HEK293 (cell line): Measurements from ENCODE around the gene ZC2HC1C.

Source experiments
- CTCF ChIA-PET: fragments of 350-600 bp; formaldehyde crosslinking; extraction: SDS; loops from one replicate; lab custom pipeline; 2021; ENCODE audit warnings: antibody characterized with exemption; lab: Yijun Ruan, JAX
- POLR2A ChIA-PET: fragments of 300-600 bp; formaldehyde crosslinking; extraction: SDS; loops from one replicate; lab custom pipeline; 2020; ENCODE audit warnings: antibody characterized with exemption, inconsistent platforms; lab: Yijun Ruan, JAX
- H3K27ac ChIP-seq: fragments of 200-500 bp; sonication (Bioruptor generic); 2 replicates; pipeline ENCODE4 v1.5.1; 2014; ENCODE audit warnings: low read depth, low read length, control low read depth, inconsistent platforms; ENCODE audit errors: extremely low read depth
- H3K36me3 ChIP-seq, 2 experiments: fragments of 200-500 bp in 1 of 2; sonication (Bioruptor generic) in 1 of 2; 1 replicate in 1 of 2; 2 replicates in 1 of 2; pipeline ENCODE4 v1.5.1; 2014 to 2017; ENCODE audit warnings: inconsistent platforms in 2 of 2, low read length in 2 of 2; ENCODE audit not compliant: control insufficient read depth in 2 of 2, insufficient read depth in 1 of 2
- H3K4me1 ChIP-seq: fragments of 200-500 bp; sonication (Bioruptor generic); 2 replicates; pipeline ENCODE4 v1.5.1; 2014; ENCODE audit warnings: mild to moderate bottlenecking, low read length, inconsistent platforms; ENCODE audit not compliant: control insufficient read depth, insufficient read depth
- H3K4me3 ChIP-seq: 2 replicates; pipeline ENCODE4 v1.5.1; 2011; ENCODE audit warnings: low read depth, mild to moderate bottlenecking, control low read depth, low read length, moderate library complexity
- H3K9me3 ChIP-seq: fragments of 200-500 bp; sonication (Bioruptor generic); 2 replicates; pipeline ENCODE4 v1.5.1; 2014; ENCODE audit warnings: low read depth, low read length, inconsistent platforms; ENCODE audit not compliant: control insufficient read depth, insufficient read depth
- ATF2 ChIP-seq: fragments of 450-650 bp; formaldehyde crosslinking; IDR thresholded peaks from 2 replicates; pipeline ENCODE4 v1.5.1; 2016; ENCODE audit warnings: missing biosample characterization, missing genetic modification characterization, low read depth
- GLIS1 ChIP-seq: fragments of 450-650 bp; formaldehyde crosslinking; IDR thresholded peaks from 2 replicates; pipeline ENCODE4 v1.5.1; 2016; ENCODE audit warnings: missing biosample characterization, missing genetic modification characterization
- KLF8 ChIP-seq: fragments of 450-650 bp; formaldehyde crosslinking; IDR thresholded peaks from 2 replicates; pipeline ENCODE4 v1.5.1; 2016; ENCODE audit warnings: missing biosample characterization, missing genetic modification characterization
- OSR2 ChIP-seq: fragments of 450-650 bp; formaldehyde crosslinking; IDR thresholded peaks from 2 replicates; pipeline ENCODE4 v1.5.1; 2016; ENCODE audit warnings: missing biosample characterization, missing genetic modification characterization
- REST ChIP-seq: fragments of 450-650 bp; formaldehyde crosslinking; IDR thresholded peaks from 2 replicates; pipeline ENCODE4 v1.5.1; 2016; ENCODE audit warnings: missing biosample characterization, missing genetic modification characterization
- ZBTB6 ChIP-seq: fragments of 450-650 bp; formaldehyde crosslinking; IDR thresholded peaks from 2 replicates; pipeline ENCODE4 v1.5.1; 2017; ENCODE audit warnings: missing biosample characterization, missing genetic modification characterization
- ZFP37 ChIP-seq: fragments of 450-650 bp; formaldehyde crosslinking; IDR thresholded peaks from 2 replicates; pipeline ENCODE4 v1.5.1; 2016; ENCODE audit warnings: missing biosample characterization, missing genetic modification characterization
- ZFP41 ChIP-seq: fragments of 450-650 bp; formaldehyde crosslinking; IDR thresholded peaks from 2 replicates; pipeline ENCODE4 v1.5.1; 2016; ENCODE audit warnings: missing biosample characterization, missing genetic modification characterization, borderline replicate concordance
- ZNF138 ChIP-seq: fragments of 450-650 bp; formaldehyde crosslinking; IDR thresholded peaks from 2 replicates; pipeline ENCODE4 v1.5.1; 2016; ENCODE audit warnings: missing biosample characterization, missing genetic modification characterization, borderline replicate concordance
- ZNF174 ChIP-seq: fragments of 450-650 bp; formaldehyde crosslinking; IDR thresholded peaks from 2 replicates; pipeline ENCODE4 v1.5.0; 2017; ENCODE audit warnings: missing biosample characterization, mild to moderate bottlenecking, missing genetic modification characterization
- ZNF391 ChIP-seq: fragments of 450-650 bp; formaldehyde crosslinking; IDR thresholded peaks from 2 replicates; pipeline ENCODE4 v1.5.1; 2016; ENCODE audit warnings: low read depth, missing biosample characterization, missing genetic modification characterization, borderline replicate concordance
- ZNF626 ChIP-seq: fragments of 450-650 bp; sonication (Bioruptor Pico); formaldehyde crosslinking; IDR thresholded peaks from 2 replicates; pipeline ENCODE4 v1.5.1; 2018; ENCODE audit warnings: missing biosample characterization, missing genetic modification characterization, inconsistent platforms
- ZNF629 ChIP-seq: fragments of 450-650 bp; formaldehyde crosslinking; IDR thresholded peaks from 2 replicates; pipeline ENCODE4 v1.5.1; 2017; ENCODE audit warnings: missing biosample characterization, missing genetic modification characterization
- ZNF768 ChIP-seq: fragments of 450-650 bp; formaldehyde crosslinking; IDR thresholded peaks from 2 replicates; pipeline ENCODE4 v1.5.1; 2018; ENCODE audit warnings: missing biosample characterization, mild to moderate bottlenecking, missing genetic modification characterization
- ZNF776 ChIP-seq: fragments of 450-650 bp; formaldehyde crosslinking; IDR thresholded peaks from 2 replicates; pipeline ENCODE4 v1.5.0; 2017; ENCODE audit warnings: missing biosample characterization, missing genetic modification characterization, borderline replicate concordance
- ZNF792 ChIP-seq: fragments of 450-650 bp; formaldehyde crosslinking; IDR thresholded peaks from 2 replicates; pipeline ENCODE4 v1.5.1; 2016; ENCODE audit warnings: missing biosample characterization, missing genetic modification characterization
- ZNF843 ChIP-seq: fragments of 450-650 bp; formaldehyde crosslinking; IDR thresholded peaks from 2 replicates; pipeline ENCODE4 v1.5.1; 2016; ENCODE audit warnings: missing biosample characterization, missing genetic modification characterization
- ZSCAN4 ChIP-seq: fragments of 450-650 bp; formaldehyde crosslinking; IDR thresholded peaks from 2 replicates; pipeline ENCODE4 v1.5.1; 2017; ENCODE audit warnings: missing biosample characterization, missing genetic modification characterization
- TF ChIP-seq, protein P1 (sequence below): fragments of 450-650 bp; formaldehyde crosslinking; IDR thresholded peaks from 2 replicates; pipeline ENCODE4 v1.5.1; 2017; ENCODE audit warnings: missing biosample characterization, missing genetic modification characterization
- TF ChIP-seq, protein P2 (sequence below): fragments of 450-650 bp; formaldehyde crosslinking; IDR thresholded peaks from 2 replicates; pipeline ENCODE4 v1.5.1; 2016; ENCODE audit warnings: missing biosample characterization, missing genetic modification characterization
- TF ChIP-seq, protein P3 (sequence below): fragments of 450-650 bp; formaldehyde crosslinking; IDR thresholded peaks from 2 replicates; pipeline ENCODE4 v1.5.1; 2016; ENCODE audit warnings: missing biosample characterization, missing genetic modification characterization

Gene ZC2HC1C

DNA sequence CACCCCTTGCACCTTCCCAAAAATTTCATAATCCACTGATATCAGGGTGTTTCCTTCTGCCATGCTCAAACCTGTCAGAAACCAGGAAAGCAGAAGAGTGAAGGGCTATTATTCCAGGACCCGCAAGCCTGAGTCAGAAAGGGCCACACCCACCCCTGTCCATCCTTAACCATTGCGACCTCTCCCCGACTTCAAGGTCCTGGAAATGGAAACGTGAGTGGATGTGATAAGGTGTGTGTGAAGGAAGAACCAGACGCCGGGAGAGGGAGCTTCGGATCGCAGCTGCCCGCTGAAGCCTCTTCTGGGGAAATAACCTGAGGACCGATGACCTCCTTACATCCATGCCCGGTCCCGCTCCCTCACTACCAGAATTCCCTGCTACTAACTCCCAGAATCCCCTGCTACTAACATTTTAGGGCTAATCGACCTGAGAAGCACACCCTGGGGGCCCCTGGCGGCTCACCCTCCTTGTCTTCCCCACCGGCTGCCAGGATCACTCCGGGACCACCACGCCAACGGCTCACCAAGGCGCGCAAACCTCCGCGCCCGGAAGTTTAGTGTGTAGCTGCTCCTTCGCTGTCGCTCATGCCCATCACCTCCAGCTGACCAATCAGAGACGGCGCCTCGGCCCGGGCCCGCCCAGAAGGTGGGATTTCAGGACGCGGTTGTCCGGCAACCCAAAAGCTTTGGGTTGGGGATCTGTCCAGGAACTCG lies 5.8 kb upstream of the ZC2HC1C start, which contains the start of gene ACYP1 (continued):
- TF ChIP-seq, protein P1, sequence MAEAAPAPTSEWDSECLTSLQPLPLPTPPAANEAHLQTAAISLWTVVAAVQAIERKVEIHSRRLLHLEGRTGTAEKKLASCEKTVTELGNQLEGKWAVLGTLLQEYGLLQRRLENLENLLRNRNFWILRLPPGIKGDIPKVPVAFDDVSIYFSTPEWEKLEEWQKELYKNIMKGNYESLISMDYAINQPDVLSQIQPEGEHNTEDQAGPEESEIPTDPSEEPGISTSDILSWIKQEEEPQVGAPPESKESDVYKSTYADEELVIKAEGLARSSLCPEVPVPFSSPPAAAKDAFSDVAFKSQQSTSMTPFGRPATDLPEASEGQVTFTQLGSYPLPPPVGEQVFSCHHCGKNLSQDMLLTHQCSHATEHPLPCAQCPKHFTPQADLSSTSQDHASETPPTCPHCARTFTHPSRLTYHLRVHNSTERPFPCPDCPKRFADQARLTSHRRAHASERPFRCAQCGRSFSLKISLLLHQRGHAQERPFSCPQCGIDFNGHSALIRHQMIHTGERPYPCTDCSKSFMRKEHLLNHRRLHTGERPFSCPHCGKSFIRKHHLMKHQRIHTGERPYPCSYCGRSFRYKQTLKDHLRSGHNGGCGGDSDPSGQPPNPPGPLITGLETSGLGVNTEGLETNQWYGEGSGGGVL, result no peak
- TF ChIP-seq, protein P2, sequence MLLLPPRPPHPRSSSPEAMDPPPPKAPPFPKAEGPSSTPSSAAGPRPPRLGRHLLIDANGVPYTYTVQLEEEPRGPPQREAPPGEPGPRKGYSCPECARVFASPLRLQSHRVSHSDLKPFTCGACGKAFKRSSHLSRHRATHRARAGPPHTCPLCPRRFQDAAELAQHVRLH (tag by site-specific recombination), result no peak
- TF ChIP-seq ZFP37 (no peak), ZNF629 (peak; percentile 33; the same call in 1 of the 2 replicates), KLF8 (tag by site-specific recombination) (peak; percentile 56; the same call in 1 of the 2 replicates), ZBTB6 (tag by site-specific recombination) (no peak), ZNF843 (no peak), ZNF138 (tag by site-specific recombination) (no peak), GLIS1 (0 out of 2 replicates have a peak, but pooled peaks have one; percentile 20)

DNA sequence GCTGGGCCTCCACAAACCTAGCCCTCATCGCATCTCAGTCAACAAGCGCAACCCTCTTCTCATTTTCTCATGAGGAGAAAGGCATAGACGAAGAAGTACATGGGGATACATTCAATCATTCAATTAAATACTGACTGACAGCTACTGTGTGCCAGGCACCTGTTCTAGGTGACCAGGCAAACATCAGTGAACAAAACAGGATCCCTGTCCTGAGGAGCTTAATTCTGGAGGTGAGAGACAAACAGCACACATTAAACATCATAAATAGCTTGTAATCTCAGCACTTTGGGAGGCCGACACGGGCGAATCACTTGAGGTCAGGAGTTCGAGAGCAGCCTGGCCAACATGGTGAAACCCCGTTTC lies 5.3 kb upstream of the ZC2HC1C start:
- Histone ChIP-seq H3K4me1 (peaks cover 5% of the 10 kb centered on the region), H3K27ac (peak overlapping the region; percentile 64; the same call in 1 of the 2 replicates), H3K9me3 (no peaks in the 10 kb centered on the region), H3K36me3 (peaks cover 15% of the 10 kb centered on the region in 2 experiments), H3K4me3 (peak overlapping the region; percentile 42)
- TF ChIP-seq OSR2 (tag by site-specific recombination) (no peak), ZNF174 (tag by site-specific recombination) (no peak), ZNF768 (tag by site-specific recombination) (no peak)
- ChIA-PET POLR2A (interaction anchor here (0.7 to 1.4 kb wide), 5 partner anchors 12 to 110 kb away, joined by 3 to 5 read pairs (median 4); partner anchors contain the start of gene PGF), CTCF (interaction anchor here (0.7 to 1.3 kb wide), 8 partner anchors 24 to 455 kb away, joined by 3 to 8 read pairs (median 4); no protein-coding TSS in a partner anchor)

- no peak overlapping the region for H3K27ac ChIP-seq
- no peaks in the 10 kb centered on the region for H3K9me3 ChIP-seq
- H3K4me3 ChIP-seq, result no peak overlapping the region
- no peaks in the 10 kb centered on the region for H3K36me3 ChIP-seq
- TF ChIP-seq REST (tag by site-specific recombination), result no peak
- no peak for TF ChIP-seq ATF2
- TF ChIP-seq ZNF776 (tag by site-specific recombination), result no peak
- TF ChIP-seq, protein P3, sequence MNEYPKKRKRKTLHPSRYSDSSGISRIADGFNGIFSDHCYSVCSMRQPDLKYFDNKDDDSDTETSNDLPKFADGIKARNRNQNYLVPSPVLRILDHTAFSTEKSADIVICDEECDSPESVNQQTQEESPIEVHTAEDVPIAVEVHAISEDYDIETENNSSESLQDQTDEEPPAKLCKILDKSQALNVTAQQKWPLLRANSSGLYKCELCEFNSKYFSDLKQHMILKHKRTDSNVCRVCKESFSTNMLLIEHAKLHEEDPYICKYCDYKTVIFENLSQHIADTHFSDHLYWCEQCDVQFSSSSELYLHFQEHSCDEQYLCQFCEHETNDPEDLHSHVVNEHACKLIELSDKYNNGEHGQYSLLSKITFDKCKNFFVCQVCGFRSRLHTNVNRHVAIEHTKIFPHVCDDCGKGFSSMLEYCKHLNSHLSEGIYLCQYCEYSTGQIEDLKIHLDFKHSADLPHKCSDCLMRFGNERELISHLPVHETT (tag by site-specific recombination), result no peak
- no peak for TF ChIP-seq ZNF391 (tag by site-specific recombination)
- TF ChIP-seq ZNF792 (tag by site-specific recombination), result no peak
- TF ChIP-seq ZFP41, result no peak
- no peak for TF ChIP-seq ZSCAN4 (tag by site-specific recombination)
- no peak for TF ChIP-seq ZNF626 (tag by site-specific recombination)
- TF ChIP-seq, all 188 proteins: peak for 0
- ChIA-PET CTCF (interaction anchor here (0.8 to 1.3 kb wide), 2 partner anchors 64 to 126 kb away, joined by 3 to 4 read pairs; partner anchors contain the start of gene EIF2B2), POLR2A (no interaction called here)
- H3K4me1 ChIP-seq, result peaks cover 5% of the 10 kb centered on the region
These were observed 2.8 kb upstream of the ZC2HC1C start for GRCh38 chr14:75066691-75067090.
